H1 (cell line): ENCODE measurements around the gene DCTPP1. TPM values are rescaled to one million over a fixed set of nuclear protein-coding genes. Genes with fewer than 3 reads are reported as not detected.

Experiments used
- CTCF ChIA-PET: fragments of 300-600 bp; sonication (Branson Sonifier 250); formaldehyde crosslinking; loops from one replicate; lab custom pipeline; 2021; ENCODE audit not compliant: partially characterized antibody; lab: Charles Lee
- POLR2A ChIA-PET: fragments of 300-600 bp; sonication (Branson Sonifier 250); formaldehyde crosslinking; loops from one replicate; lab custom pipeline; 2021; ENCODE audit warnings: inconsistent platforms; ENCODE audit not compliant: partially characterized antibody; lab: Charles Lee
- DNase-seq, 2 experiments: peaks; one replicate each; pipeline versions ENCODE4 v3.0.0 to v3.0.0-alpha.2; 2010 to 2022; ENCODE audit warnings: low spot score in 2 of 2, low read depth in 1 of 2, mixed read lengths in 1 of 2
- FAIRE-seq: peaks from 2 replicates; lab custom pipeline; 2011; peaks lifted over from hg19 to GRCh38; lab: Jason Lieb, UNC
- H2AFZ ChIP-seq: 2 replicates; pipeline ENCODE4 v1.8.1; 2012; ENCODE audit warnings: low read length, inconsistent platforms
- H2AK5ac ChIP-seq: 2 replicates; pipeline ENCODE4 v1.6.1; 2013; ENCODE audit warnings: low read depth, low read length
- H2BK120ac ChIP-seq: replicated peaks from 2 replicates; pipeline ENCODE3; 2013; ENCODE audit warnings: low read depth, low read length, inconsistent platforms
- H2BK12ac ChIP-seq: 2 replicates; pipeline ENCODE4 v1.6.1; 2013; ENCODE audit warnings: low read depth, low read length
- H2BK15ac ChIP-seq: 2 replicates; pipeline ENCODE4 v1.6.1; 2013; ENCODE audit warnings: low read length
- H2BK20ac ChIP-seq: 2 replicates; pipeline ENCODE4 v1.6.1; 2013; ENCODE audit warnings: low read length
- H2BK5ac ChIP-seq: 2 replicates; pipeline ENCODE4 v1.6.1; 2013; ENCODE audit warnings: low read depth, low read length
- H3K14ac ChIP-seq: 2 replicates; pipeline ENCODE4 v1.6.1; 2013; ENCODE audit warnings: inconsistent platforms; ENCODE audit not compliant: insufficient read length
- H3K18ac ChIP-seq: 2 replicates; pipeline ENCODE4 v1.6.1; 2013; ENCODE audit warnings: low read length; ENCODE audit errors: extremely low read depth
- H3K23ac ChIP-seq: 2 replicates; pipeline ENCODE4 v1.6.1; 2013; ENCODE audit warnings: inconsistent platforms; ENCODE audit not compliant: insufficient read length
- H3K23me2 ChIP-seq: 2 replicates; pipeline ENCODE4 v1.6.1; 2013; ENCODE audit warnings: low read depth, low read length
- H3K27ac ChIP-seq: 2 replicates; pipeline ENCODE4 v1.6.1; 2011; ENCODE audit warnings: low read depth, low read length, inconsistent platforms
- H3K27me3 ChIP-seq, 4 experiments: replicated peaks in 1 of 4; 1 replicate in 1 of 4; 2 replicates in 3 of 4; pipeline versions ENCODE4 v1.6.1 to v1.8.1; 2011 to 2013; ENCODE audit warnings: low read length in 3 of 4, mild to moderate bottlenecking in 3 of 4, inconsistent platforms in 2 of 4, mixed read lengths in 2 of 4, moderate library complexity in 1 of 4; ENCODE audit not compliant: control insufficient read depth in 3 of 4, insufficient read depth in 3 of 4; ENCODE audit errors: extremely low read depth in 1 of 4
- H3K36me3 ChIP-seq, 4 experiments: 2 replicates each; pipeline versions ENCODE4 v1.6.1 to v1.8.1; 2011 to 2013; ENCODE audit warnings: mild to moderate bottlenecking in 4 of 4, low read length in 3 of 4, moderate library complexity in 2 of 4, control low read depth in 1 of 4, inconsistent platforms in 1 of 4; ENCODE audit not compliant: insufficient read depth in 4 of 4, control insufficient read depth in 2 of 4
- H3K4ac ChIP-seq: replicated peaks from 2 replicates; pipeline ENCODE3; 2013; ENCODE audit warnings: low read length, low read depth, mixed read lengths, inconsistent platforms; ENCODE audit not compliant: insufficient read length
- H3K4me1 ChIP-seq, 4 experiments: replicated peaks in 1 of 4; 1 replicate in 1 of 4; 2 replicates in 3 of 4; pipeline versions ENCODE4 v1.6.1 to v1.8.1; 2011 to 2013; ENCODE audit warnings: low read length in 3 of 4, inconsistent platforms in 2 of 4, mixed read lengths in 1 of 4; ENCODE audit not compliant: insufficient read depth in 4 of 4, control insufficient read depth in 3 of 4
- H3K4me2 ChIP-seq, 2 experiments: 2 replicates each; pipeline versions ENCODE4 v1.6.1 to v1.8.1; 2011 to 2013; ENCODE audit warnings: low read depth in 2 of 2, low read length in 2 of 2, control low read depth in 1 of 2, inconsistent platforms in 1 of 2, mild to moderate bottlenecking in 1 of 2; ENCODE audit not compliant: insufficient read depth in 1 of 2
- H3K4me3 ChIP-seq, 4 experiments: fragments of 200-600, 300-600 bp in 1 of 4; sonication (generic), shearing (Covaris generic), sonication (Bioruptor Twin) in 1 of 4; 2 replicates each; pipeline versions ENCODE4 v1.5.1 to v1.8.1; 2011 to 2016; ENCODE audit warnings: low read length in 4 of 4, low read depth in 3 of 4, control low read depth in 2 of 4, inconsistent platforms in 2 of 4, mild to moderate bottlenecking in 2 of 4, mixed read lengths in 1 of 4, moderate library complexity in 1 of 4; ENCODE audit not compliant: insufficient read depth in 2 of 4; ENCODE audit errors: extremely low read depth in 1 of 4
- H3K56ac ChIP-seq: replicated peaks from 2 replicates; pipeline ENCODE3; 2013; ENCODE audit warnings: low read depth, mild to moderate bottlenecking, mixed read lengths, low read length, inconsistent platforms; ENCODE audit not compliant: insufficient read length
- H3K79me1 ChIP-seq: 2 replicates; pipeline ENCODE4 v1.6.1; 2013; ENCODE audit warnings: low read depth, low read length, control low read depth
- H3K79me2 ChIP-seq, 2 experiments: 2 replicates each; pipeline versions ENCODE4 v1.6.1 to v1.8.1; 2012 to 2013; ENCODE audit warnings: low read length in 2 of 2, mild to moderate bottlenecking in 2 of 2, inconsistent platforms in 1 of 2; ENCODE audit not compliant: insufficient read depth in 2 of 2, control insufficient read depth in 1 of 2
- H3K9ac ChIP-seq, 4 experiments: replicated peaks in 1 of 4; 1 replicate in 1 of 4; 2 replicates in 3 of 4; pipeline versions ENCODE4 v1.6.1 to v1.8.1; 2011 to 2013; ENCODE audit warnings: low read depth in 3 of 4, low read length in 3 of 4, control low read depth in 2 of 4, mild to moderate bottlenecking in 2 of 4, moderate library complexity in 2 of 4, inconsistent platforms in 1 of 4; ENCODE audit errors: extremely low read depth in 1 of 4
- H3K9me3 ChIP-seq, 2 experiments: 2 replicates each; pipeline versions ENCODE4 v1.6.1 to v1.8.1; 2012 to 2013; ENCODE audit warnings: mild to moderate bottlenecking in 2 of 2, moderate library complexity in 2 of 2, control low read depth in 1 of 2, inconsistent platforms in 1 of 2, low read depth in 1 of 2, low read length in 1 of 2, mixed read lengths in 1 of 2; ENCODE audit not compliant: insufficient read depth in 2 of 2
- H4K20me1 ChIP-seq, 2 experiments: replicated peaks in 1 of 2; 2 replicates each; pipeline versions ENCODE3 to v1.8.1; 2011 to 2013; ENCODE audit warnings: inconsistent platforms in 2 of 2, low read length in 2 of 2, mild to moderate bottlenecking in 1 of 2; ENCODE audit not compliant: insufficient read depth in 2 of 2, control insufficient read depth in 1 of 2
- H4K5ac ChIP-seq: 2 replicates; pipeline ENCODE4 v1.6.1; 2013; ENCODE audit warnings: low read length, low read depth, mixed read lengths, inconsistent platforms; ENCODE audit not compliant: insufficient read length
- H4K8ac ChIP-seq: 2 replicates; pipeline ENCODE4 v1.8.0; 2013; ENCODE audit warnings: mild to moderate bottlenecking, moderate library complexity, low read length, inconsistent platforms; ENCODE audit not compliant: insufficient read depth; ENCODE audit errors: extremely low read depth
- H4K91ac ChIP-seq: replicated peaks from 2 replicates; pipeline ENCODE3; 2013; ENCODE audit warnings: low read length, mixed read lengths, inconsistent platforms; ENCODE audit not compliant: insufficient read length
- BCL11A ChIP-seq, 2 experiments: IDR thresholded peaks; one replicate each; pipeline ENCODE4 v1.6.1; 2011; ENCODE audit warnings: low read depth in 2 of 2, low read length in 2 of 2, mild to moderate bottlenecking in 2 of 2
- CEBPB ChIP-seq: IDR thresholded peaks from 2 replicates; pipeline ENCODE4 v1.6.1; 2012; ENCODE audit warnings: low read depth, low read length
- HDAC2 ChIP-seq, 2 experiments: fragments of 300-600 bp in 1 of 2; sonication (generic) in 1 of 2; IDR thresholded peaks; 2 replicates each; pipeline ENCODE4 v1.6.1; 2011 to 2012; ENCODE audit warnings: low read depth in 2 of 2, low read length in 2 of 2, mild to moderate bottlenecking in 2 of 2, moderate library complexity in 2 of 2, borderline replicate concordance in 1 of 2, inconsistent platforms in 1 of 2
- NANOG ChIP-seq: IDR thresholded peaks from 2 replicates; pipeline ENCODE4 v1.6.1; 2011; ENCODE audit warnings: low read length, low read depth, mild to moderate bottlenecking, inconsistent platforms; ENCODE audit not compliant: insufficient read depth, poor library complexity, severe bottlenecking
- POLR2AphosphoS5 ChIP-seq: IDR thresholded peaks from 2 replicates; pipeline ENCODE4 v1.6.1; 2011; ENCODE audit warnings: low read depth, low read length
- RXRA ChIP-seq: IDR thresholded peaks from 2 replicates; pipeline ENCODE4 v1.6.1; 2011; ENCODE audit warnings: low read depth, mild to moderate bottlenecking, low read length, moderate library complexity; ENCODE audit not compliant: insufficient read depth
- SIRT6 ChIP-seq: IDR thresholded peaks from one replicate; pipeline ENCODE4 v1.7.1; 2012; ENCODE audit warnings: low read length, inconsistent platforms
- SIX5 ChIP-seq: IDR thresholded peaks from 2 replicates; pipeline ENCODE4 v1.6.1; 2011; ENCODE audit warnings: mild to moderate bottlenecking, low read depth, low read length
- TAF7 ChIP-seq: optimal IDR thresholded peaks from 2 replicates; pipeline ENCODE3; 2011; ENCODE audit warnings: low read depth, mild to moderate bottlenecking, inconsistent platforms, low read length, moderate library complexity, borderline replicate concordance
- TEAD4 ChIP-seq: IDR thresholded peaks from 2 replicates; pipeline ENCODE4 v1.6.1; 2012; ENCODE audit warnings: low read depth, low read length, inconsistent platforms, mixed read lengths
- WGBS, 2 experiments: shearing (Covaris generic) in 1 of 2; methylation state at CpG; one replicate each; pipeline versions ENCODE4 v1.1.6 to v1.1.7; 2013 to 2015; ENCODE audit warnings: low lambda C conversion rate in 2 of 2, mixed read lengths in 2 of 2, inconsistent platforms in 1 of 2, low coverage in 1 of 2, missing lambda C conversion rate in 1 of 2; ENCODE audit not compliant: insufficient replicate concordance in 2 of 2, insufficient coverage in 1 of 2, insufficient read length in 1 of 2; ENCODE audit errors: extremely low coverage in 1 of 2, missing lambda C conversion rate in 1 of 2; 5-methylcytosine and 5-hydroxymethylcytosine counted together
- polyA plus RNA-seq, 7 experiments: library from polyadenylated mRNA; depleted of rRNA in 3 of 7; stranded (reverse) in 5 of 7; unstranded in 2 of 7; fragments of >200 nt in 5 of 7; fragments of 200-250 nt in 2 of 7; gene quantifications; 1 replicate in 5 of 7; 2 replicates in 1 of 7; 4 replicates in 1 of 7; pipeline versions ENCODE4 v1.2.1 to v1.2.3, GENCODE V29; 2011 to 2013; ENCODE audit warnings: missing spikeins in 2 of 7, mixed read lengths in 2 of 7
- total RNA-seq: library from RNA; stranded (reverse); fragmentation: NEBNext Ultra II Directional; extraction: Animal tissue kit (Norgen Biotek cat#: 25700); gene quantifications from 2 replicates; pipeline ENCODE4 v1.2.1, GENCODE V29; 2021

The DCTPP1 gene
- total and polyA plus RNA-seq, 2 of the 8 experiments (the other 6 are each of a cell fraction or from before 2014, with no cell fraction given): 94.5 to 103 TPM

DNA sequence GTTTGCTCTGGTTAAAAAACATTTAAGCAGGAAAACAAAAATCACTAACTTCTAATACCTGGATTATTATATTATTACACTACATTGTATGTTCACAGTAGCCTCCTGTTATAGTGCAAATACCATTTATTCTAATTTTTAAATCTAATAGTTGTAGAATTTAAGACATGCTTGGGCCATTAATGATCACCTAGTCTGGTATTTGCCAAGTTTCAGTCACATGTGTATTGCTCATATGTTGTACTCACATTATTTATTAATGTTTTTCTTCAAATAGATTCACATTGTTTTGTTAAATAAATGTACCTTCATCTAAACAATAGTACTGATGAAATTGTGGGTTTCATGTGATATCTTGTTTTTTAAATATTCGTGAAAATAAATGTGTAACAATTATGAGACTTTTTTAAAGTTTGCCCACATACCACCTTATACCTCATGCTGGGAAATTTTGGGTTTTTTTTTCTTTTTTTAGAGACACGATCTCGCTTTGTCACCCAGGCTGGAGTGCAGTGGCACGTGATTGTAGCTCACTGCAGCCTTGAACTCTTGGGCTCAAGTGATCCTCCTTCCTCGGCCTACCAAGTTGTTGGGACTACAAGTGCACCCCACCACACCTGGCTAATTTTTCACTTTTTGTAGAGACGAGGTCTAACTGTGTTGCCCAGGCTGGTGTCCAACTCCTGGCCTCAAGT, 16.6 kb downstream of the DCTPP1 start:
- Histone ChIP-seq H2BK12ac (no peak overlapping the region), H2AK5ac (no peak overlapping the region), H3K4ac (no peak overlapping the region), H2BK15ac (no peak overlapping the region), H2BK20ac (no peak overlapping the region), H3K27me3 (no peaks in the 10 kb centered on the region), H2BK120ac (no peak overlapping the region), H2AFZ (no peak overlapping the region), H4K20me1 (peaks cover 2 to 18% of the 10 kb centered on the region in 2 experiments), H3K79me1 (peaks cover 5% of the 10 kb centered on the region; the same call in 1 of the 2 replicates), H3K79me2 (peaks cover 0 to 4% of the 10 kb centered on the region in 2 experiments; a peak in 2 of 4 replicates), H3K27ac (no peak overlapping the region), H4K91ac (no peak overlapping the region), H3K18ac (no peak overlapping the region), H3K4me3 (no peak overlapping the region), H3K36me3 (peaks cover 0 to 11% (median 4%) of the 10 kb centered on the region in 4 experiments; a peak in 7 of 8 replicates), H3K4me2 (no peak overlapping the region), H2BK5ac (no peak overlapping the region), H3K14ac (no peak overlapping the region), H4K8ac (peak overlapping the region; percentile 40; the same call in 1 of the 2 replicates), H3K9me3 (no peaks in the 10 kb centered on the region), H3K56ac (no peak overlapping the region), H3K23ac (no peak overlapping the region), H4K5ac (no peak overlapping the region), H3K9ac (no peak overlapping the region), H3K4me1 (peaks cover 0 to 7% (median 2%) of the 10 kb centered on the region in 4 experiments; a peak in 6 of 7 replicates), H3K23me2 (peaks cover 1% of the 10 kb centered on the region; the same call in 1 of the 2 replicates)
- 92% methylated on average over 6 of the region's 6 CpGs; no CpG with 5 or more reads in 1 of the 2 experiments for WGBS, 2 experiments
- DNase-seq (no peak), FAIRE-seq (no peak)
- ChIA-PET POLR2A (interaction anchor here (1.4 to 1.5 kb wide), 2 partner anchors 14 to 18 kb away, joined by 3 to 6 read pairs; partner anchors contain the start of gene ZNF48), CTCF (interaction anchor here (1.1 to 1.7 kb wide), 3 partner anchors 17 to 122 kb away, joined by 3 to 6 read pairs (median 4); partner anchors contain the start of gene DCTPP1)
- no peak for TF ChIP-seq CEBPB
- TF ChIP-seq SIX5: no peak
- TF ChIP-seq TAF7: no peak
- TF ChIP-seq RXRA: no peak
- no peak for TF ChIP-seq HDAC2 (IDR thresholded peaks at IDR 0.05; ENCODE audit: borderline replicate concordance in 1 of 2, low read depth in 2 of 2, low read length in 2 of 2)
- no peak for TF ChIP-seq NANOG
- TF ChIP-seq SIRT6: no peak
- no peak for TF ChIP-seq BCL11A (IDR thresholded peaks at IDR 0.05; ENCODE audit: low read depth in 2 of 2, low read length in 2 of 2)
- TF ChIP-seq TEAD4: no peak
- no peak for TF ChIP-seq POLR2AphosphoS5
